ENCODE measurements around the gene SH2D2A. TPM values are rescaled to one million over a fixed set of nuclear protein-coding genes. Genes with fewer than 3 reads are reported as not detected.

The SH2D2A gene
- total and polyA plus RNA-seq, 2 of the 4 experiments (the other 2 are of a cell fraction), result not detected

GRCh38 chr1:156772728-156773497, 43.7 kb downstream of the SH2D2A start (continued):
- TF ChIP-seq MAZ (IDR thresholded peaks at IDR 0.05; ENCODE audit: borderline replicate concordance, low read depth, low read length), result no peak

- Histone ChIP-seq H2BK5ac (ENCODE audit: low read depth, low read length, poor library complexity, severe bottlenecking) (no peak overlapping the region), H3K79me1 (ENCODE audit: low read depth in 1 of 2, low read length in 2 of 2) (peaks cover 12 to 73% of the 10 kb centered on the region in 2 experiments), H3K18ac (ENCODE audit: low read depth, low read length) (no peak overlapping the region), H2AFZ (replicated peaks; ENCODE audit: low read length, poor library complexity) (no peak overlapping the region), H3K4me2 (ENCODE audit: low read depth, low read length) (no peak overlapping the region), H3K14ac (replicated peaks; ENCODE audit: low read depth, low read length) (no peak overlapping the region), H3K4ac (ENCODE audit: low read depth, low read length) (no peak overlapping the region), H3K9me3 (ENCODE audit: control insufficient read depth, insufficient read depth, low read length) (no peaks in the 10 kb centered on the region), H2BK120ac (ENCODE audit: low read depth, low read length) (no peak overlapping the region), H4K8ac (ENCODE audit: low read depth in 2 of 2, low read length in 2 of 2) (no peak overlapping the region), H3K4me1 (ENCODE audit: control insufficient read depth, insufficient read depth, low read length) (peaks cover 3% of the 10 kb centered on the region), H3K9me1 (ENCODE audit: insufficient read depth, low read length) (peaks cover 13% of the 10 kb centered on the region), H4K20me1 (ENCODE audit: insufficient read depth, low read length) (peaks cover 72% of the 10 kb centered on the region), H3K23ac (ENCODE audit: low read depth, low read length) (no peak overlapping the region), H3K9ac (ENCODE audit: low read depth, low read length) (no peak overlapping the region), H3K27ac (ENCODE audit: insufficient read depth, low read length) (no peak overlapping the region), H2BK20ac (ENCODE audit: low read depth, low read length) (no peak overlapping the region), H3K56ac (ENCODE audit: extremely low read depth, insufficient read depth, low read length) (no peak overlapping the region), H3K36me3 (ENCODE audit: control insufficient read depth, insufficient read depth, low read length) (peaks cover 2% of the 10 kb centered on the region; the same call in 1 of the 2 replicates), H2BK15ac (ENCODE audit: low read depth, low read length) (no peak overlapping the region), H4K91ac (ENCODE audit: insufficient read depth, low read depth, low read length) (no peak overlapping the region), H3K4me3 (ENCODE audit: insufficient read depth, low read depth, low read length) (no peak overlapping the region), H2AK9ac (replicated peaks; ENCODE audit: low read depth, low read length, poor library complexity) (no peak overlapping the region), H3K27me3 (ENCODE audit: control insufficient read depth, insufficient read depth, low read length) (no peaks in the 10 kb centered on the region), H2AK5ac (ENCODE audit: low read depth, low read length) (no peak overlapping the region), H4K5ac (ENCODE audit: low read depth, low read length) (no peak overlapping the region)
- intact Hi-C loops (cut with micrococcal nuclease), result no loop called here
- ATAC-seq (ENCODE audit: low read depth) (no peak), DNase-seq (no peak)
- WGBS, 2 experiments (ENCODE audit: extremely low coverage in 2 of 2, insufficient read length in 1 of 2), result no CpG with 5 or more reads among the region's 3 CpGs
- dilution Hi-C loops (cut with HindIII; ENCODE audit: low sequenced_read_pairs, unreplicated experiment), result no loop called here
- no TSS peak for BruUV-seq (replicated peaks)
- CTCF ChIA-PET, result interaction anchor here (0.7 to 2.1 kb wide), 2 partner anchors 9 to 86 kb away, joined by 3 to 6 read pairs; no protein-coding TSS in a partner anchor
- POLR2A ChIA-PET (ENCODE audit: unreplicated experiment), result no interaction called here
- in situ Hi-C loops (cut with MboI; ENCODE audit: low sequenced_read_pairs), result no loop called here
- no peak for TF ChIP-seq SMC3 (IDR thresholded peaks at IDR 0.05; ENCODE audit: low read depth, low read length)
- TF ChIP-seq FOS (IDR thresholded peaks at IDR 0.05; ENCODE audit: low read depth, low read length), result no peak
- TF ChIP-seq MAFK (IDR thresholded peaks at IDR 0.05; ENCODE audit: low read depth, low read length), result no peak
- TF ChIP-seq CEBPB (IDR thresholded peaks at IDR 0.05; ENCODE audit: low read depth, low read length), result no peak
- TF ChIP-seq CTCF (conservative IDR thresholded peaks at IDR 0.05; ENCODE audit: low read depth, low read length), result no peak
- no peak for TF ChIP-seq MAZ (IDR thresholded peaks at IDR 0.05; ENCODE audit: borderline replicate concordance, low read depth, low read length)
- TF ChIP-seq RFX5 (IDR thresholded peaks at IDR 0.05; ENCODE audit: low read depth, low read length), result no peak
- no peak for TF ChIP-seq RCOR1 (IDR thresholded peaks at IDR 0.05; ENCODE audit: insufficient replicate concordance, low read length)
- TF ChIP-seq CHD1 (IDR thresholded peaks at IDR 0.05; ENCODE audit: low read depth, low read length), result no peak
- no peak for TF ChIP-seq MXI1 (IDR thresholded peaks at IDR 0.05; ENCODE audit: borderline replicate concordance, low read depth, low read length)
- TF ChIP-seq BHLHE40 (IDR thresholded peaks at IDR 0.05; ENCODE audit: low read depth, low read length), result no peak
- no peak for TF ChIP-seq ELK1 (IDR thresholded peaks at IDR 0.05; ENCODE audit: borderline replicate concordance, low read depth, low read length)
Observed at GRCh38 chr1:156772222-156772621, 44.4 kb downstream of the SH2D2A start.
